ENCODE data around the gene JKAMP. TPM values are rescaled to one million over a fixed set of nuclear protein-coding genes. Genes with fewer than 3 reads are reported as not detected.

The JKAMP gene
- total RNA-seq, 2 experiments from 2014 or later, result 21.1 to 24.9 TPM

- DNase-seq (ENCODE audit: low spot score), result no peak
- no peak overlapping the region for H3K27ac ChIP-seq (ENCODE audit: low read depth, low read length, poor library complexity, severe bottlenecking)
Measured at GRCh38 chr14:59482541-59483331, 1.6 kb upstream of the JKAMP start.

GRCh38 chr14:59483363-59483762 lies 954 bp upstream of the JKAMP start:
- peak overlapping the region; percentile 100 for H3K4me2 ChIP-seq (ENCODE audit: low read length)
- no peak for TF ChIP-seq EZH2phosphoT487 (IDR thresholded peaks at IDR 0.05; ENCODE audit: borderline replicate concordance, low read depth, low read length)
- TF ChIP-seq, protein P1, sequence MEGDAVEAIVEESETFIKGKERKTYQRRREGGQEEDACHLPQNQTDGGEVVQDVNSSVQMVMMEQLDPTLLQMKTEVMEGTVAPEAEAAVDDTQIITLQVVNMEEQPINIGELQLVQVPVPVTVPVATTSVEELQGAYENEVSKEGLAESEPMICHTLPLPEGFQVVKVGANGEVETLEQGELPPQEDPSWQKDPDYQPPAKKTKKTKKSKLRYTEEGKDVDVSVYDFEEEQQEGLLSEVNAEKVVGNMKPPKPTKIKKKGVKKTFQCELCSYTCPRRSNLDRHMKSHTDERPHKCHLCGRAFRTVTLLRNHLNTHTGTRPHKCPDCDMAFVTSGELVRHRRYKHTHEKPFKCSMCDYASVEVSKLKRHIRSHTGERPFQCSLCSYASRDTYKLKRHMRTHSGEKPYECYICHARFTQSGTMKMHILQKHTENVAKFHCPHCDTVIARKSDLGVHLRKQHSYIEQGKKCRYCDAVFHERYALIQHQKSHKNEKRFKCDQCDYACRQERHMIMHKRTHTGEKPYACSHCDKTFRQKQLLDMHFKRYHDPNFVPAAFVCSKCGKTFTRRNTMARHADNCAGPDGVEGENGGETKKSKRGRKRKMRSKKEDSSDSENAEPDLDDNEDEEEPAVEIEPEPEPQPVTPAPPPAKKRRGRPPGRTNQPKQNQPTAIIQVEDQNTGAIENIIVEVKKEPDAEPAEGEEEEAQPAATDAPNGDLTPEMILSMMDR (conservative IDR thresholded peaks at IDR 0.05; ENCODE audit: low read length), result no peak
- peak overlapping the region; percentile 97; the same call in 1 of the 2 replicates for H2AFZ ChIP-seq (ENCODE audit: low read length)
- peaks cover 36% of the 10 kb centered on the region; the same call in 1 of the 2 replicates for H3K79me2 ChIP-seq (ENCODE audit: insufficient read depth, low read depth, low read length)
- intact Hi-C loops (cut with micrococcal nuclease; ENCODE audit: unreplicated experiment), result loop anchor here (5.0 to 10.0 kb wide), 3 partner anchors 126 to 861 kb away; no protein-coding TSS in a partner anchor
- H3K4me1 ChIP-seq (ENCODE audit: insufficient read depth, low read length, poor library complexity, severe bottlenecking), result peaks cover 38% of the 10 kb centered on the region
- H3K9me2 ChIP-seq (ENCODE audit: insufficient read depth, low read length), result no peaks in the 10 kb centered on the region
- no peak overlapping the region for H3K27ac ChIP-seq (ENCODE audit: low read depth, low read length, poor library complexity, severe bottlenecking)
- CTCF ChIA-PET (ENCODE audit: unreplicated experiment), result no interaction called here
- H3K4me3 ChIP-seq (ENCODE audit: low read depth, low read length, poor library complexity, severe bottlenecking), result peak overlapping the region; percentile 87
- no TSS peak for BruUV-seq (replicated peaks)
- POLR2A ChIA-PET, result interaction anchor here (0.5 to 2.0 kb wide), 5 partner anchors 9 to 1945 kb away, joined by 3 to 7 read pairs (median 4); no protein-coding TSS in a partner anchor
- H3K36me3 ChIP-seq (ENCODE audit: insufficient read depth, low read length), result peaks cover 15% of the 10 kb centered on the region
- DNase-seq (ENCODE audit: low spot score), result no peak
- H3K9me3 ChIP-seq (ENCODE audit: low read length), result no peaks in the 10 kb centered on the region
- peaks cover 10% of the 10 kb centered on the region for H4K20me1 ChIP-seq (ENCODE audit: insufficient read depth, low read length)

More at GRCh38 chr14:59482541-59483331, 1.6 kb upstream of the JKAMP start:
- no peaks in the 10 kb centered on the region for H3K9me2 ChIP-seq (ENCODE audit: insufficient read depth, low read length)
- peaks cover 38% of the 10 kb centered on the region for H3K4me1 ChIP-seq (ENCODE audit: insufficient read depth, low read length, poor library complexity, severe bottlenecking)
- H3K79me2 ChIP-seq (ENCODE audit: insufficient read depth, low read depth, low read length), result peaks cover 36% of the 10 kb centered on the region; the same call in 1 of the 2 replicates
- H4K20me1 ChIP-seq (ENCODE audit: insufficient read depth, low read length), result peaks cover 10% of the 10 kb centered on the region
- ChIA-PET CTCF (ENCODE audit: unreplicated experiment) (no interaction called here), POLR2A (interaction anchor here (1.1 to 2.0 kb wide), 3 partner anchors 8 to 723 kb away, joined by 4 to 7 read pairs (median 4); no protein-coding TSS in a partner anchor)
- intact Hi-C loops (cut with micrococcal nuclease; ENCODE audit: unreplicated experiment), result loop anchor here (5.0 to 10.0 kb wide), 3 partner anchors 125 to 862 kb away; no protein-coding TSS in a partner anchor
- peaks cover 11% of the 10 kb centered on the region for H3K36me3 ChIP-seq (ENCODE audit: insufficient read depth, low read length)
- peak overlapping the region; percentile 100 for H3K4me2 ChIP-seq (ENCODE audit: low read length)
- H2AFZ ChIP-seq (ENCODE audit: low read length), result no peak overlapping the region
- TSS peak; percentile 66 for BruUV-seq (replicated peaks)
- TF ChIP-seq EZH2phosphoT487 (IDR thresholded peaks at IDR 0.05; ENCODE audit: borderline replicate concordance, low read depth, low read length), result no peak
- TF ChIP-seq, protein P1 (conservative IDR thresholded peaks at IDR 0.05; ENCODE audit: low read length), result no peak
- H3K4me3 ChIP-seq (ENCODE audit: low read depth, low read length, poor library complexity, severe bottlenecking), result peak overlapping the region; percentile 87
- no peaks in the 10 kb centered on the region for H3K9me3 ChIP-seq (ENCODE audit: low read length)

All from OCI-LY7 (cell line).